ENCODE results near the gene ZC3H10. TPM values are rescaled to one million over a fixed set of nuclear protein-coding genes. Genes with fewer than 3 reads are reported as not detected.

The ZC3H10 gene
- total and polyA plus RNA-seq, 4 donors: 1.3 to 5.2 (median 1.9) TPM

GRCh38 chr12:56151672-56152131 lies 33.6 kb downstream of the ZC3H10 start:
- Histone ChIP-seq H3K9ac (ENCODE audit: low read depth in 1 of 2, low read length in 2 of 2) (peak overlapping the region; percentile 86 to 95), H3K4me1 (ENCODE audit: control insufficient read depth in 4 of 4, insufficient read depth in 4 of 4, low read length in 3 of 4) (peaks cover 9 to 32% (median 23%) of the 10 kb centered on the region in 4 donors), H3K27me3 (ENCODE audit: control insufficient read depth in 4 of 4, insufficient read depth in 4 of 4, low read length in 3 of 4) (no peaks in the 10 kb centered on the region), H3K27ac (ENCODE audit: low read depth in 1 of 2, low read length in 2 of 2) (peak overlapping the region; percentile 88 to 98), H3K4me3 (ENCODE audit: low read depth in 1 of 3, low read length in 3 of 3) (peak overlapping the region; percentile 68 to 83 (median 79)), H3K36me3 (ENCODE audit: control insufficient read depth in 4 of 4, insufficient read depth in 3 of 4, low read depth in 1 of 4, low read length in 3 of 4) (no peaks in the 10 kb centered on the region), H3K9me3 (ENCODE audit: control insufficient read depth in 4 of 4, low read length in 3 of 4) (no peaks in the 10 kb centered on the region)
- 2% methylated on average over 12 of the region's 12 CpGs for WGBS
- TF ChIP-seq RAD21 (IDR thresholded peaks at IDR 0.05): peak in 1 of 2 donors; percentile 37
- no peak for TF ChIP-seq MAX (IDR thresholded peaks at IDR 0.05)
- peak; percentile 47 for TF ChIP-seq CTCF (IDR thresholded peaks at IDR 0.05; ENCODE audit: low read depth, low read length, missing input control)
- no peak for TF ChIP-seq RXRA (IDR thresholded peaks at IDR 0.05)
- peak; percentile 66 for DNase-seq (ENCODE audit: low spot score)

- peak; percentile 91 for DNase-seq (ENCODE audit: low spot score)
- Histone ChIP-seq H3K4me1 (ENCODE audit: control insufficient read depth in 4 of 4, insufficient read depth in 4 of 4, low read length in 3 of 4) (peaks cover 9 to 33% (median 24%) of the 10 kb centered on the region in 4 donors), H3K4me3 (ENCODE audit: low read depth in 1 of 3, low read length in 3 of 3) (peak within 1 kb of the TSS; percentile 68 to 83 (median 79)), H3K27ac (ENCODE audit: low read depth in 1 of 2, low read length in 2 of 2) (peak within 1 kb of the TSS; percentile 88 to 98), H3K9me3 (ENCODE audit: control insufficient read depth in 4 of 4, low read length in 3 of 4) (no peaks in the 10 kb centered on the region), H3K36me3 (ENCODE audit: control insufficient read depth in 4 of 4, insufficient read depth in 3 of 4, low read depth in 1 of 4, low read length in 3 of 4) (no peaks in the 10 kb centered on the region), H3K27me3 (ENCODE audit: control insufficient read depth in 4 of 4, insufficient read depth in 4 of 4, low read length in 3 of 4) (no peaks in the 10 kb centered on the region), H3K9ac (ENCODE audit: low read depth in 1 of 2, low read length in 2 of 2) (peak within 1 kb of the TSS; percentile 86 to 95)
- WGBS: under 1% methylated on average over 37 of the region's 37 CpGs
- TF ChIP-seq RXRA (IDR thresholded peaks at IDR 0.05) (peak in 1 of 2 donors; percentile 24), MAX (IDR thresholded peaks at IDR 0.05) (peak; percentile 44), GABPA (IDR thresholded peaks at IDR 0.05 in 1 of 2, conservative IDR thresholded peaks at IDR 0.05 in 1 of 2) (peak; percentile 49 to 91), JUND (IDR thresholded peaks at IDR 0.05) (peak; percentile 60 to 79), FOXA2 (IDR thresholded peaks at IDR 0.05) (no peak), YY1 (IDR thresholded peaks at IDR 0.05) (peak; percentile 97), NR2F2 (IDR thresholded peaks at IDR 0.05) (no peak), FOXA1 (IDR thresholded peaks at IDR 0.05) (no peak), TAF1 (conservative IDR thresholded peaks at IDR 0.05) (peak; percentile 39), HNF4A (conservative IDR thresholded peaks at IDR 0.05) (peak in 1 of 2 donors; percentile 11), EGR1 (IDR thresholded peaks at IDR 0.05; ENCODE audit: low read depth in 2 of 2) (peak in 1 of 2 donors; percentile 75), ATF3 (IDR thresholded peaks at IDR 0.05) (no peak), ZBTB33 (IDR thresholded peaks at IDR 0.05) (peak; percentile 91), HNF4G (IDR thresholded peaks at IDR 0.05) (no peak), REST (IDR thresholded peaks at IDR 0.05) (no peak), SP1 (IDR thresholded peaks at IDR 0.05) (peak; percentile 34)
Observed at GRCh38 chr12:56152132-56152755, 34.2 kb downstream of the ZC3H10 start, which contains the start of gene MYL6B. Gene MYL6B (plus strand): TSS chr12:56152587. CDS start chr12:56153919, 1,332 bp downstream.

Measured in liver (tissue), 9 donors.